Calu3 (cell line): Measurements from ENCODE around the gene TPRG1. TPM values are rescaled to one million over a fixed set of nuclear protein-coding genes. Genes with fewer than 3 reads are reported as not detected.

Source experiments
- BruUV-seq: library from RNA; stranded (reverse); fragments of 400-500 nt; replicated peaks from 2 replicates; lab custom pipeline; 2021; lab: Mats Ljungman, UMichigan
- CTCF ChIA-PET: fragments of 300-600 bp; sonication (Branson Sonifier 250); formaldehyde crosslinking; loops from one replicate; lab custom pipeline; 2022; ENCODE audit warnings: antibody characterized with exemption; lab: Charles Lee
- DNase-seq: peaks from one replicate; pipeline ENCODE4 v3.0.0; 2022
- H3K27ac Mint-ChIP-seq: one replicate; pipeline ENCODE4 v1.8.0; 2022; ENCODE audit warnings: mixed read lengths; ENCODE audit not compliant: unreplicated experiment
- H3K27me3 Mint-ChIP-seq: one replicate; pipeline ENCODE4 v1.8.0; 2022; ENCODE audit warnings: mixed read lengths; ENCODE audit not compliant: unreplicated experiment
- H3K36me3 Mint-ChIP-seq: one replicate; pipeline ENCODE4 v1.8.0; 2022; ENCODE audit warnings: mild to moderate bottlenecking, moderate library complexity, mixed read lengths; ENCODE audit not compliant: insufficient read depth, unreplicated experiment
- H3K4me1 Mint-ChIP-seq: one replicate; pipeline ENCODE4 v1.8.0; 2022; ENCODE audit warnings: mild to moderate bottlenecking, low read depth, mixed read lengths; ENCODE audit not compliant: unreplicated experiment
- H3K4me3 Mint-ChIP-seq: one replicate; pipeline ENCODE4 v1.8.0; 2022; ENCODE audit warnings: mild to moderate bottlenecking, low read depth, moderate library complexity, mixed read lengths; ENCODE audit not compliant: unreplicated experiment
- H3K9me3 Mint-ChIP-seq: one replicate; pipeline ENCODE4 v1.8.0; 2022; ENCODE audit warnings: low read depth, mixed read lengths; ENCODE audit not compliant: unreplicated experiment
- CTCF ChIP-seq: fragments of 200-600 bp; IDR thresholded peaks from one replicate; pipeline ENCODE4 v1.8.0; 2022; ENCODE audit warnings: antibody characterized with exemption; ENCODE audit not compliant: unreplicated experiment
- intact Hi-C: fragments of 100-400 bp; cut with micrococcal nuclease; formaldehyde crosslinking; loops from one replicate; pipeline ENCODE4 v1.10.0; 2022; ENCODE audit not compliant: unreplicated experiment
- total RNA-seq: library from RNA; stranded (reverse); gene quantifications from 2 replicates; pipeline ENCODE4 v1.2.3, GENCODE V29; 2022

Gene TPRG1
- total RNA-seq, 1 experiment from 2014 or later, result 1.2 TPM

GRCh38 chr3:189258261-189258660 is 86.5 kb downstream of the TPRG1 start:
- CTCF ChIA-PET, result no interaction called here
- no peak for DNase-seq
- H3K4me3 Mint-ChIP-seq, result no peak overlapping the region
- H3K27ac Mint-ChIP-seq, result no peak overlapping the region
- peaks cover 4% of the 10 kb centered on the region for H3K9me3 Mint-ChIP-seq
- no peaks in the 10 kb centered on the region for H3K36me3 Mint-ChIP-seq
- peaks cover 16% of the 10 kb centered on the region for H3K27me3 Mint-ChIP-seq
- H3K4me1 Mint-ChIP-seq, result no peaks in the 10 kb centered on the region
- no peak for TF ChIP-seq CTCF
- intact Hi-C loops, result no loop called here
- BruUV-seq, result no TSS peak

- H3K9me3 Mint-ChIP-seq, result no peaks in the 10 kb centered on the region
- BruUV-seq, result no TSS peak
- TF ChIP-seq CTCF, result no peak
- H3K4me1 Mint-ChIP-seq, result no peaks in the 10 kb centered on the region
- H3K4me3 Mint-ChIP-seq, result no peak overlapping the region
- CTCF ChIA-PET, result no interaction called here
- no peaks in the 10 kb centered on the region for H3K36me3 Mint-ChIP-seq
- peaks cover 16% of the 10 kb centered on the region for H3K27me3 Mint-ChIP-seq
- no peak for DNase-seq
- H3K27ac Mint-ChIP-seq, result no peak overlapping the region
- intact Hi-C loops, result no loop called here
These were observed 89.1 kb downstream of the TPRG1 start for GRCh38 chr3:189260556-189261493.

GRCh38 chr3:189262746-189263145 is 91.0 kb downstream of the TPRG1 start:
- peaks cover 4% of the 10 kb centered on the region for H3K27me3 Mint-ChIP-seq
- intact Hi-C loops, result no loop called here
- peaks cover 3% of the 10 kb centered on the region for H3K9me3 Mint-ChIP-seq
- TF ChIP-seq CTCF, result no peak
- H3K4me1 Mint-ChIP-seq, result peaks cover 7% of the 10 kb centered on the region
- no peak for DNase-seq
- H3K4me3 Mint-ChIP-seq, result no peak overlapping the region
- no peaks in the 10 kb centered on the region for H3K36me3 Mint-ChIP-seq
- H3K27ac Mint-ChIP-seq, result no peak overlapping the region
- CTCF ChIA-PET, result no interaction called here
- no TSS peak for BruUV-seq

- peak; percentile 54 for DNase-seq
- Mint-ChIP-seq H3K9me3 (peaks cover 3% of the 10 kb centered on the region), H3K4me1 (peaks cover 31% of the 10 kb centered on the region), H3K27ac (peak overlapping the region; percentile 45), H3K27me3 (no peaks in the 10 kb centered on the region), H3K4me3 (no peak overlapping the region), H3K36me3 (no peaks in the 10 kb centered on the region)
- CTCF ChIA-PET, result interaction anchor here (0.6 to 4.3 kb wide), 8 partner anchors 31 to 861 kb away, joined by 3 to 43 read pairs (median 4); no protein-coding TSS in a partner anchor
- TF ChIP-seq CTCF, result peak; percentile 41
- no TSS peak for BruUV-seq
- intact Hi-C loops, result no loop called here
These were observed 96.3 kb downstream of the TPRG1 start for GRCh38 chr3:189267981-189268613.
